Esophagus muscularis mucosa (tissue), 4 donors: Measurements from ENCODE around the gene RIOK2.

Experiments
- CTCF ChIP-seq, 3 experiments: fragments of 200-600 bp in 2 of 3; fragments of 450-650 bp in 1 of 3; sonication (generic) in 2 of 3; IDR thresholded peaks; one replicate each; pipeline ENCODE4 v1.5.1; 2017 to 2019; ENCODE audit warnings: antibody characterized with exemption in 3 of 3, mild to moderate bottlenecking in 2 of 3, moderate library complexity in 1 of 3
- EP300 ChIP-seq: sonication (generic); formaldehyde crosslinking; IDR thresholded peaks from one replicate; pipeline ENCODE4 v1.6.1; 2017; ENCODE audit warnings: antibody characterized with exemption
- POLR2AphosphoS5 ChIP-seq, 2 donors: sonication (generic); formaldehyde crosslinking; IDR thresholded peaks; one replicate each; pipeline ENCODE4 v1.6.1; 2017; ENCODE audit warnings: antibody characterized with exemption in 2 of 2

- TF ChIP-seq CTCF (IDR thresholded peaks at IDR 0.05) (no peak), POLR2AphosphoS5 (IDR thresholded peaks at IDR 0.05) (no peak), EP300 (no peak)
Observed at GRCh38 chr5:97172227-97172626, 10.8 kb downstream of the RIOK2 start.
